ENCODE results near the gene GADD45B. TPM values are rescaled to one million over a fixed set of nuclear protein-coding genes. Genes with fewer than 3 reads are reported as not detected.

GADD45B gene
- total RNA-seq, 3 donors from 2014 or later (not counting 1 experiment from before 2014, with no cell fraction given), result 198 to 247 (median 212) TPM

GRCh38 chr19:2438178-2438577 is 37.7 kb upstream of the GADD45B start:
- Histone ChIP-seq H3K4me3 (ENCODE audit: low read length) (no peak overlapping the region), H3K9me3 (ENCODE audit: control insufficient read depth, insufficient read depth, low read length) (no peaks in the 10 kb centered on the region), H3K36me3 (ENCODE audit: control insufficient read depth, insufficient read depth, low read length) (peaks cover 11% of the 10 kb centered on the region), H3K4me1 (ENCODE audit: control insufficient read depth, insufficient read depth, low read length) (no peaks in the 10 kb centered on the region), H3K27me3 (ENCODE audit: control insufficient read depth, insufficient read depth, low read length) (no peaks in the 10 kb centered on the region), H3K27ac (ENCODE audit: low read length) (no peak overlapping the region)
- peaks cover 0 to 7% of the 10 kb centered on the region in 2 donors for H3K4me1 Mint-ChIP-seq
- no peaks in the 10 kb centered on the region for H3K9me3 Mint-ChIP-seq
- no peak for ATAC-seq
- H3K4me3 Mint-ChIP-seq, result no peak overlapping the region
- H3K27me3 Mint-ChIP-seq (ENCODE audit: low read depth in 2 of 2), result no peaks in the 10 kb centered on the region
- intact Hi-C loops (cut with micrococcal nuclease), result no loop called here
- no peak for TF ChIP-seq CTCF (IDR thresholded peaks at IDR 0.05)
- DNase-seq, result no peak
- H3K36me3 Mint-ChIP-seq, result no peaks in the 10 kb centered on the region
- no peak overlapping the region for H3K27ac Mint-ChIP-seq
- 97% methylated on average over 20 of the region's 20 CpGs for WGBS (ENCODE audit: insufficient coverage)

GRCh38 chr19:2440515-2440914 is 35.4 kb upstream of the GADD45B start:
- DNase-seq (no peak), ATAC-seq (no peak)
- Histone ChIP-seq H3K4me3 (ENCODE audit: low read length) (no peak overlapping the region), H3K4me1 (ENCODE audit: control insufficient read depth, insufficient read depth, low read length) (no peaks in the 10 kb centered on the region), H3K9me3 (ENCODE audit: control insufficient read depth, insufficient read depth, low read length) (no peaks in the 10 kb centered on the region), H3K36me3 (ENCODE audit: control insufficient read depth, insufficient read depth, low read length) (peaks cover 11% of the 10 kb centered on the region), H3K27me3 (ENCODE audit: control insufficient read depth, insufficient read depth, low read length) (no peaks in the 10 kb centered on the region), H3K27ac (ENCODE audit: low read length) (no peak overlapping the region)
- peaks cover 0 to 7% of the 10 kb centered on the region in 2 donors for H3K4me1 Mint-ChIP-seq
- intact Hi-C loops (cut with micrococcal nuclease), result no loop called here
- H3K36me3 Mint-ChIP-seq, result no peaks in the 10 kb centered on the region
- WGBS (ENCODE audit: insufficient coverage), result 95% methylated on average over 1 of the region's 1 CpG
- H3K4me3 Mint-ChIP-seq, result no peak overlapping the region
- H3K27ac Mint-ChIP-seq, result peak overlapping the region in 1 of 2 donors; percentile 1
- TF ChIP-seq CTCF (IDR thresholded peaks at IDR 0.05), result no peak
- H3K9me3 Mint-ChIP-seq, result no peaks in the 10 kb centered on the region
- H3K27me3 Mint-ChIP-seq (ENCODE audit: low read depth in 2 of 2), result no peaks in the 10 kb centered on the region

- DNase-seq (no peak), ATAC-seq (no peak)
- H3K4me1 ChIP-seq (ENCODE audit: control insufficient read depth, insufficient read depth, low read length), result peaks cover 2% of the 10 kb centered on the region
- peaks cover 11% of the 10 kb centered on the region for H3K36me3 ChIP-seq (ENCODE audit: control insufficient read depth, insufficient read depth, low read length)
- H3K4me1 Mint-ChIP-seq, result peaks cover under 1 to 9% of the 10 kb centered on the region in 2 donors
- intact Hi-C loops (cut with micrococcal nuclease), result no loop called here
- 99% methylated on average over 26 of the region's 26 CpGs for WGBS (ENCODE audit: insufficient coverage)
- no peak for TF ChIP-seq CTCF (IDR thresholded peaks at IDR 0.05)
- H3K27me3 Mint-ChIP-seq (ENCODE audit: low read depth in 2 of 2), result no peaks in the 10 kb centered on the region
- no peaks in the 10 kb centered on the region for H3K27me3 ChIP-seq (ENCODE audit: control insufficient read depth, insufficient read depth, low read length)
- no peak overlapping the region for H3K4me3 ChIP-seq (ENCODE audit: low read length)
- H3K27ac ChIP-seq (ENCODE audit: low read length), result no peak overlapping the region
- H3K9me3 Mint-ChIP-seq, result no peaks in the 10 kb centered on the region
- no peaks in the 10 kb centered on the region for H3K9me3 ChIP-seq (ENCODE audit: control insufficient read depth, insufficient read depth, low read length)
- peak overlapping the region in 1 of 2 donors; percentile 24 for H3K27ac Mint-ChIP-seq
- no peaks in the 10 kb centered on the region for H3K36me3 Mint-ChIP-seq
- no peak overlapping the region for H3K4me3 Mint-ChIP-seq
Observed at GRCh38 chr19:2441096-2441752, 34.7 kb upstream of the GADD45B start.

Measured in natural killer cell (primary cell).